ENCODE data around the gene BRCA1.

GRCh38 chr17:43090022-43090421, 35.1 kb downstream of the BRCA1 start:
- TF ChIP-seq CTCF (IDR thresholded peaks at IDR 0.05) (no peak), POLR2A (IDR thresholded peaks at IDR 0.05) (no peak)

Measured in uterus (tissue), 2 donors.